Hepatocyte (in vitro differentiated cells): ENCODE data around the gene ASXL2.

Experiments used
- EZH2 ChIP-seq: fragments of 200-600 bp; sonication (generic); IDR thresholded peaks from 2 replicates; pipeline ENCODE4 v1.6.1; 2016; ENCODE audit warnings: antibody characterized with exemption, mild to moderate bottlenecking, borderline replicate concordance
- EZH2phosphoT487 ChIP-seq: fragments of 200-600 bp; sonication (generic); IDR thresholded peaks from one replicate; pipeline ENCODE4 v1.6.1; 2018; ENCODE audit warnings: antibody characterized with exemption, mild to moderate bottlenecking, low read depth, moderate library complexity; ENCODE audit not compliant: unreplicated experiment, severe bottlenecking
- TF ChIP-seq, protein P1 (sequence below): fragments of 200-600 bp; sonication (generic); IDR thresholded peaks from 2 replicates; pipeline ENCODE4 v1.5.1; 2016; ENCODE audit warnings: antibody characterized with exemption, mild to moderate bottlenecking; ENCODE audit not compliant: poor library complexity

- TF ChIP-seq, protein P1, sequence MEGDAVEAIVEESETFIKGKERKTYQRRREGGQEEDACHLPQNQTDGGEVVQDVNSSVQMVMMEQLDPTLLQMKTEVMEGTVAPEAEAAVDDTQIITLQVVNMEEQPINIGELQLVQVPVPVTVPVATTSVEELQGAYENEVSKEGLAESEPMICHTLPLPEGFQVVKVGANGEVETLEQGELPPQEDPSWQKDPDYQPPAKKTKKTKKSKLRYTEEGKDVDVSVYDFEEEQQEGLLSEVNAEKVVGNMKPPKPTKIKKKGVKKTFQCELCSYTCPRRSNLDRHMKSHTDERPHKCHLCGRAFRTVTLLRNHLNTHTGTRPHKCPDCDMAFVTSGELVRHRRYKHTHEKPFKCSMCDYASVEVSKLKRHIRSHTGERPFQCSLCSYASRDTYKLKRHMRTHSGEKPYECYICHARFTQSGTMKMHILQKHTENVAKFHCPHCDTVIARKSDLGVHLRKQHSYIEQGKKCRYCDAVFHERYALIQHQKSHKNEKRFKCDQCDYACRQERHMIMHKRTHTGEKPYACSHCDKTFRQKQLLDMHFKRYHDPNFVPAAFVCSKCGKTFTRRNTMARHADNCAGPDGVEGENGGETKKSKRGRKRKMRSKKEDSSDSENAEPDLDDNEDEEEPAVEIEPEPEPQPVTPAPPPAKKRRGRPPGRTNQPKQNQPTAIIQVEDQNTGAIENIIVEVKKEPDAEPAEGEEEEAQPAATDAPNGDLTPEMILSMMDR = no peak
- TF ChIP-seq EZH2 (no peak), EZH2phosphoT487 (no peak)
Measured at GRCh38 chr2:25809646-25810045, 68.6 kb downstream of the ASXL2 start.
